NCI-H82 (cell line): ENCODE results near the gene DNAH9.

Experiments
- DNase-seq: peaks from one replicate; lab custom pipeline; 2025; lab: John Stamatoyannopoulos, UW

The DNAH9 gene

DNA sequence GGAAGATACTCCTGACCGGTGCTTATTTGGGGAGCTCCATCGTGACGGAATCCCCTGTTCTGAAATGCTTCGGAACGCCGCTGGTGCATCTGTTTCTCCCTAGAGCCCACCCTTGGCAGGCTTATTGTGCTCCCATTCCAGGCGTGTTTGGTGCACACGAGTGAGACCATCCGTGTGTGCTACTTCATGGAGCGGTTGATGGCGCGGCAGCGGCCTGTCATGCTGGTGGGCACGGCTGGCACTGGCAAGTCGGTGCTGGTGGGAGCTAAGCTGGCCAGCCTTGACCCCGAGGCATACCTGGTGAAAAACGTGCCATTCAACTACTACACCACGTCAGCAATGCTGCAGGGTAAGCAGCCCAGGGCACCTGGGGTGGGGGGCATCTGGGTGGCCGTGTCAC is 170.7 kb downstream of the DNAH9 start:
- DNase-seq: no peak

DNA sequence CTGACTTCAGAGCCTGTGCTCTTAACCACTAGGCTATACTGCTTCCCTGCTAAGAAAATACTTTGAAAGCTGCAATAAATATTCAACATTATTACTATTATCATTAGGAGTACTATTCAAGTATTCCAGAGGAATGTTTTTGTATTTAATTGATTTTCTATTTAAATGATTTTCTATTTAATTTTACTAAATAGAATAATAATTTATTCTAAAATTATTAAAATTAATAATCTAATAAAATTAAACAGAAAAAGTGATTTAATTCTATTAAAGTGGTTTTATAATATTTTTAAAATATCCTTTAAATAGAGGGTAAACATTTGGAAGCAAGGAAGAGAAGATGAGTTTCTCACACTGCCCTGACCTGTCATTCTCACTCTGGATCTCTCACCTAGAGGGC is 173.8 kb downstream of the DNAH9 start:
- no peak for DNase-seq

DNA sequence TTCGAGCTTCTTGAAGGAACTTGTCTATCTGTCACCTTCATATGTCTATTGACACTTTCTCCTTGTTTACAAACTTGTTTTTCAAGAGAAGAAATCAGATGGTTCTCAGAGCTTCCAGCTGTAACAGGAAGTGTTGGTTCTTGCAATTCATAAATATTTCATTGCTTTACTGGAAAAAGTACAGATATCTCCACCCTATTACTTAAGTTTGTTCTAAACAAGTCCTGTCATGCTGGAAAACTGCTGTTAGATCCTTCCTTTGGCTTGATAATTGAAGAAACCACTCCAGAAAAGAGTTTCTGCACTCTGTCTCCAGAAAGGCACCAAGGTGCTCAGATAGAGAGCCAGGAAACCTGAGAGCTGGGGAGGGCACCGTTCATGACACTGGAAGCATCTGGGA is 181.6 kb downstream of the DNAH9 start:
- no peak for DNase-seq

DNA sequence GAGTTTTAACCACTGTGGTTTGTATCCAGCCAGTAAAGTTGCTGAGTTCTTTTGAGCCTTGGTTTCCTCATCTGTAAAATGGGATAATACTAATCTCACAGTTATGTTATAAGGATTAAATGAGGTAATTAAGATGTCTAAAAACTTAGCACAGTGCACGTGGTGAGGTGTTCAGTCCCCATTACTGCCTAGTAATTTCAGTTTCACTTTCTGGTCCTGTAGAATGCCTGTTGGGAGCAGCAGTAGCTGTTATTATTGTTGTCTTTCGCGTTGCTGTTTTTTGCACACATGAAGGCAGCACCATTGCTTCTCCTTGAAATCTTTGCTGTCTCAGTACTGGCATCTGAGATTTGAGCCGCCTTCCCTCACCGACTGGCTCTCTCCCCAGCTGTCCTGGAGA is 182.4 kb downstream of the DNAH9 start:
- DNase-seq: no peak

DNA sequence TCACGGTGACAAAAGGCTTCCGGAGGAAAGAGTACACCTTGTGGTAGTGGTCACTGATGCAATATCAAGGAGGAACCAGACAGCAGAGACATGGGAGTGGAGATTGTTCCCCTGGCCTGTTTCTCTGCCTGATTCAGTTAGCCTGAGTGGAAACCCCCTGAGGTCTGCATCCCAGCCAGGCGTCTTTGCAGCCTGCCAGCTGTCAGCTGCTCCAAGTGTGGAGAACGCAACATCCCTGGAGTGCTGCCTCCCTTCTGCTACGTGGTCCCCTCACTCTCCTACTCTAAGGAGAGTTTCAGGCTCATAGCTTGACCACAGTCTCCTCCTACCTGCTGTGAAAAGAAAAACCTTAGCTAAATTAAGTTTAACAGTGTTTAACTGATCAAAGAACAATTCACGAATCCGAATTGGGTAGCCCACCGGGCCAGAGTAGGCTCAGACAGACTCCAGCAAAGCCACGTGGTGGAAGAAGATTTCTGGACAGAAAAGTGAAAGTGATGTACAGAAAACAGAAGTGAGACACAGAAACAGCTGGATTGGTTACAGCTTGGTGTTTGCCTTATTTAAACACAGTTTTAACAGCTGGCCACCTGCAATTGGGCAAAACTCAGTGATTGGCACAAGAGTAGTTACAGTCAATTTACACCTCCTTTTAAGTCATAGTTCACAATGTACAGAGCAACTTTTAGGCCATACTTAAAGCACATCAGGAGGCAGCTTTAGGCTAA is 188.6 kb downstream of the DNAH9 start:
- no peak for DNase-seq

DNA sequence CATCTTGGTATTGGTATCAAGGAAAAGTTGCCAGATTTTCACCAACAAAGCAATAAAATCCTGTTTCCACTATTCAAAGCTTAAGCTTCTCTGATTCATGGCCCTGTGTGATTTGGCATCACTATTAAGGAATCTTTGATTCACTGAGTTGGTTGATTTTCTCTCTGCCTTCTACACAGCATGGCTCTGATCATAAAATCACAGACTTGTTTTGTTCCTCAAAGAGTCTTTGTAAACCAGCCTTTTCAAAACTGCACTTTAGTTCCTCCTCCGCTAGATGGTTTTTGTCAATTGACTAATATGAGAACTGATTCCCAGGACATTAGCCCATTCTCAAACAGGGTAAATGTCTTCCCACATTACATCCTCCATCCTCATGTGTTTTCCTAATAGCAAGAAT is 197.6 kb downstream of the DNAH9 start:
- DNase-seq: no peak

DNA sequence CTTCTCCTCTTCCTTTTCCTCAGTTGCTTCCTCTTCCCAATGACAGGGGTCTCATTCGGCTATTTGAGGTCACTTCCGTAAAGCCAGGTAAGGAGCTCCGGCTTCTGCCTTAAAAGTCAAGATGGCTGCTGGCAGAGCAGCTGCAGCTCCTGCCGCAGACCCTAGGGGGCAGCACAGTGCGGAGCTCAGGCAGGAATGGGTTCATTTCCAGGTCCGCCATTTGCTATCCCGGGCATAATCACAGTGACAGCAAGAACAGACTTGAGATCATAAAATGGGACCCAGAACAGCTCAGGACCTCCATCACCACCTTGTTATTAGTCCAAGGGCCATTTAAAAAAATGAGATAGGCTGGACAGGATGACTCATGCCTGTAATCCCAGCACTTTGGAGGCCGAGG is 199.5 kb downstream of the DNAH9 start:
- DNase-seq: peak; percentile 22

DNA sequence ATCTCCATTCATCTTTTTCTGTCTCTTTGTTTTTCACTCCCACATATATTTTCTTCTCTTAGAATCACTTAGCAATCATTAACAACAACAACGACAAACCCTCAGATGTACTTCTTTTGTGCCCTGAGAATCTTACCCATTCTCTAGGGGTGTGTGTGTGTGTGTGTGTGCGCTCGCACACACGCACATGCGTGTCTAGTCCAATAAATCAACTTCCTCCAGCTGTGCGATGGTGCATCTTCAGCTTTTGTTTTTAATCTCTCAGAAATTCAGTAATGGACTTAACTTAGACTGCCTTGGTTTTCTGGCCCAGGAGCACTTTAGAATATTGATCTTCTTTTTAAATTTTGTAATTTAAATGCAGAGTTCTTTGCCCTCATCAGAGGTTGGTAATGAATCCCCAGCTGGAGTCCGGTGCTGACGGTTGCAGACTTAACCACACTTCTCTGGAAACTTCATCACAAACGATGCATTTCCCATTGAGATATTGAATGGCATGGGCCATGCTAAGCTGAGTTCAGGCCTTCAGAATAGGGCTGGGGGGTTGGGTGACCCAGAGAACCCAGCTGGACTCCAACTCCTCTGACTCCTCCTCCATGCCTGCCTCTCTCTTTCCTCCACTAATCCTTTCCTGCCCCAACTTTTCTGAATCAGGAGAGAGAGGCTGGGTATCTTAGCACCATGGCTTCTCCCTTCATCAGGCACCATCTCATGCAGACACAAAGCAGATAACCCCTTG is 205.1 kb downstream of the DNAH9 start:
- DNase-seq: peak; percentile 49

DNA sequence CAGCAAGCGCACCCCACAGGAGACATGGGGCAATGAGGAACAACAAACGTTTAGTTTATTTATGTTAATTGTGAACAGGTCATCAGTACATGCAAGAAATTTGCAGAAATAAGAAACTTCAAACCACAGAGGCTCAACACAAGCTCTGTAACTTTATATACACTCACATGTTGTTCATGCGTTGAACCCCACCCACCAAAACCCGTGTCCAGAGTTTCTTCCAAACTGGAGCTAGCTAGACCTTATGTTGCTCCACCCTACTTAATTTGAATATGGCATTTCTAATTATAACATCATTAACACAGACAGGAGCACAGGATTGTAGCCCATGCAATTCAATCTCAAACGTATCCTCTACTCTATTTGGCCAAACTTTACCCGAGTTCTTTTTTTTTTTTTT is 206.9 kb downstream of the DNAH9 start:
- DNase-seq: no peak

DNA sequence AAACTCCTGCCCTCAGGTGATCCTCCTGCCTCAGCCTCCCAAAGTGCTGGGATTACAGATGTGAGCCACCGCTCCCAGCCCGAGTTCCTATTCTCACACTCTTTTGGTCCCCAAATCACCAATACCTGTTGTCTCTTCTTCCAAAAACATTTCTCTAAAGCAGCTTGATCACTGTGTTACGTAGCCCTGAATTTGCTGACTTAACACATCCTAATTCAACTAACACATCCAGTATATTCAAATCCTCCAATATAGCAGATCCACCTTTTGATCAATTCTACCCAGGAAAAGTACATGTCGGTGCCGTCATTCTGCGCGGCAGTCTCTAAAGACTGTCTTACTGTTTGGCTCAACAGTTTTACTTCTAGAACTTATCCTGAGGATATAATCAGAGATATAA is 207.7 kb downstream of the DNAH9 start:
- DNase-seq: no peak

DNA sequence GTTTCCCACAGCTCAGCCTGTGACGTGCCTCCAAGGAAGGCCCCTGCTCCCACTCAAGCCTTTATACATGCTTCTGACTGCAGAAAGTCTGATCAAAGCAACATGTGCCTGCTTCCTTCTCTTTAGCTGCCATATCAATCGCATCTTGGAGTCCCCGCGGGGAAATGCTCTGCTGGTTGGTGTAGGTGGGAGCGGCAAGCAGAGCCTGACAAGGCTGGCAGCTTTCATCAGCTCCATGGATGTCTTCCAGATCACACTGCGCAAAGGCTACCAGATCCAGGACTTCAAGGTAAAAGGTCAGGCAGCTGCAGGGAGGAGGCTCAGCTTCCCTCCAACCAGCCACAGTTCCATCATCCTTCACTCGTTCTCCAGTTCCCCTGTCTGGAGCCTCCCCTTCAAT is 209.3 kb downstream of the DNAH9 start:
- DNase-seq: no peak

DNA sequence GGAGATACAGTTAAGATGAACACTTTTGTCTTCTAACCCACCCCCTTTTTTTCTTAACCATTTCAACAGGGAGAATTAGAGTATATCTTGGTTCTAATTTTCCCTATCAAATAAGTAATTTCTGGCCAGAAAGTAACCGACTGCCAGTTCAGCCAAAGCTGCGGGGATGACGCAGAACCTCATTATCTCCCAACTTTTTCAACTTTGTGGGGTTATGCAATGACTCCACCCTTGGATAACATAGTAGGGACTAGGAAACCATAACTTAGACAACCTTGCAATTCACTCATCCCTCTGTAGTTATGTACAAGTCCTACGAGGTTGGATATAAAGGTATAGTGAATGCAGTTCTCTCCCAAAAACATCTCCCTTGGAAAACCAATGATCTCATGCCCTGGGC is 215.0 kb downstream of the DNAH9 start:
- no peak for DNase-seq

DNA sequence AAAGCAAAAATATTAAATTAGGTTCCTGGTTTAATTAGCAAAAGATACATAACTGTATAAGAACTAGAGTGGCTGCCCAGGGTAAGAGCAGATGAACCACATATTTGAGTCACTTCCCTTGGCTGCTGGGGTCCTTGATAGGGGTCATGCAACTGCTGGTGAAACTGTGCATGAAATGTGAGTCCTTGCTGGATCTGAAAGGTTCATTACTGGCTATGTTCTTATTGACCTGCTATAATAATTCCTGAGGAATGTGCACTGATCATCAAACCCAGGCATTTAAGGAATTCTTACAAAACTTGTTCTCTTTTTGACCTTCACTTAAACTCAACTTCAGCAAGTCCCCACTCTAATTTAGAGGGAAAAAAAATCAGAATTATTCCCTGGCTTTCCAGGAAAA is 215.6 kb downstream of the DNAH9 start:
- no peak for DNase-seq

DNA sequence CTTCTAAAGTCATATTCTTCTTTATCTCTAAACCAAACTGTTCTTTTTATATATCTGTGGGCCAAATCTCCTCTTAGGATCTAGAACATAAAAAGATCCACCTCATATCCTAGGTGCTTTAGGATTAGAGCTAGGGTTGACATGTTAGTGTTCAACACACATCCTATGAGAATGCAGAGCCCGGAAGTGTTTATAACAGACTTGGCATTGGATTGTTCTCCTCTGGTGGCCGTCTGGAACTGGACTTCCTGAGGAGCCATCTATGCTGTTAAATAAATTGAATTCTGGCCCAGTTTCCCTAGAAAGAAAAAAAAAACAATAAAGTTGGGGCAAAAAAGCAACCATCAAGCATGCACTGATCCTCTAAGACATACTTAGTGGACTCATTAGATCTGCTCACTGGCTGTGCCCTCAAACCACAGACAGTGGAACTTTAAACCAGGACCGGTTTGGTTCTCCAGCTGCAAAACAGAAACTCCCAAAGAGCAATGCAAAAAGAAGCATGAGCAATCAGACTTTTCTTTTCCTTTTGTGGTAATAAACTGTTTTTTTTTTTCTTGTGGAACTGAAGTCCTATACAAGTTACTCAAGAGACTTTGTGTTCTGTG is 216.5 kb downstream of the DNAH9 start:
- DNase-seq: no peak

DNA sequence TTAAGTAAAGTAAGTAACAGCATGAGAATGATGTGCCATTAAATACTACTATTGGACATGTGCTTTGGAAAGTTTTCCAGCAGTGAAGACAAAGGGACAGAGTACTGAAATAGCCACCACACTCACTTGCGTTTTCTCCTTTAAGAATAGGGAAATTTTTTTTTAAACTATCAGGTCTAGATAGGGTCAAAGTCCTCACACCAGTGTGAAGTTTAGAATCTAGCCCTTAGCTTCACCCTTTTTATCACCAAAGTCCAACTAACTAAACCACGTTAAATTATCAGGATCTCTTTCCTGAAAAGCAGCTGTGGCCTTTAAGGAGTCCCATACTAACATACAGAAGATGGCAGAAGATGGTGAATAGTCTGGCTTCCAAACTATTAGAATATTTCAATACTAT is 218.1 kb downstream of the DNAH9 start:
- no peak for DNase-seq

DNA sequence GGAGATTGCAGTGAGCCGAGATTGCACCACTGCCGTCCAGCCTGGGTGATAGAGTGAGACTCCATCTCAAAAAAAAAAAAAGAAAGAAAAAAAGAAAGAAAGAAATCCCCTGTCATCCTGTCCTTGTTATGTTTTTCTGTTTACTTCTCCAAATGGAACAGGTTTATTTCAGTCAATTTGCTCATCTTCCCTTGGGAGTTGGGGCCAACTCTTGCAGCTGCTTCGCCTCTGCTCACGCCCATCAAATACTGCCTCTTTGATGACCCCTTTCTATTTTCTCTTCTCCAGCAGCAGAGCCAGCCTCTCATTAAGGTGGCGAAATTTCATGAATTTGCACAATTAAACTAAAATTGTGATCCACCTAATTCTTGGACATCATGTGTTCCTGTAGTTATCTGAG is 225.6 kb downstream of the DNAH9 start:
- DNase-seq: no peak

DNA sequence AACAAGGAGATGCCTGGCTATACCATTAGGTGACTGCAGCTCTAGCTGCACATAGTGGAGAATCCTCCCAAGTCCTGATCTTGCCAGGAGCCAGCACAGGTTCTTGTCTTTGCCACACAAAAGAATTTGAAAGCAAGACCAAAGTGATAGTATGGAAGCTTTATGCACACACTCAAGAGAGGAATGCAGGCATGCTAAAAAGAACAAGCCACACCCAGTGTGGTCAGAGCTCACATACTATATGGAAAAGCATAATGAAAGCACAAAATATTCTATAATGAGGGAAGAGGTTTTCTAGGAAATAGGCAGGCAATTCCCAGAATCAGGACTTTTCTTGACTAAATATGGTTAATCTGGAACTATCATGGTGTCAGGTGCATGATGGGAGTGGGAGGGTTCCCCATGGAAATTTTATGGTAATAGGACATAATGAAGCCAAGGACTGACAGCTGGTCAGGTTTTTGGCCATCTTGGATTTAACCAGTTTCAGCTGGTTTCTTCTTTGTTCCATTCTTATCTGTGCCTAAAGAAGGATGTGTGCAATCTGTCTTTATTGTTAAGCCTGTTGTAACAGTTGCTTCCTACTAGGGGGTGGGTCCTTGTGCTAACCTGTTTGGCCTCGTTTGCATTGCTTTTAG is 227.4 kb downstream of the DNAH9 start:
- peak; percentile 9 for DNase-seq

DNA sequence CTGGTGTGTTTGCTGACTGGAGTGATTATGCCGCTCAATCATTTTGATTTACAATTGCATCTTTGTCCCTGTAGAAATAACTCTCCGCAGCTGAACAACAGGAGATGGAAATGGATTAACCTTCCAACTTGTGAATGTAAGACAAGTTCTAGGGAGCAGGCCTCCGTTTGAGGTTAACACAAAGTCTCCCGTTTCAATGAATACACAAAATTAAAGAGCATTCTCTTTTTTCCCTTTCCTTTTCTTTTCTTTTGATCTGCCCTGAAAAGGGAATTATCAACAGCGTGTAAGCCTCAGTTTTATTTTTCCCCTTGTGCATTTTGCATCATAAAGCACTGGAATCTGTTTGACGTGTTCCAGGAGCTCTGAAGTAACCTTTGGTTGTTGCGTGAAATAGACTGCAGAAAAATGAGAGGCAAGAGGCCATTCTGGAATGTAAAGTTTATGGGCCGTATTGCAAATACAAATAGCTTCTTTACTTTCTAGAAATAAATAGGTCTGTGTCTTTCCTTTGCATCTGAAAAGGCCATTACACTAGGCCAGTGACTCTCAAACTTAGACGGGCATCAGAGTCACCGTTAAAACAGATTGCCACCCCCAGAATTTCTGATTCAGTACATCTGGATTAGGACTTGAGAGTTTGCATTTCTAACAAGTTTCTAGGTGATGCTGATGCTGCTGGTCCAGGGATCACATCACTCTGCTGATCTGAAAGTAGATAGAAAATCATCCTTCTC is 234.3 kb downstream of the DNAH9 start:
- DNase-seq: no peak

DNA sequence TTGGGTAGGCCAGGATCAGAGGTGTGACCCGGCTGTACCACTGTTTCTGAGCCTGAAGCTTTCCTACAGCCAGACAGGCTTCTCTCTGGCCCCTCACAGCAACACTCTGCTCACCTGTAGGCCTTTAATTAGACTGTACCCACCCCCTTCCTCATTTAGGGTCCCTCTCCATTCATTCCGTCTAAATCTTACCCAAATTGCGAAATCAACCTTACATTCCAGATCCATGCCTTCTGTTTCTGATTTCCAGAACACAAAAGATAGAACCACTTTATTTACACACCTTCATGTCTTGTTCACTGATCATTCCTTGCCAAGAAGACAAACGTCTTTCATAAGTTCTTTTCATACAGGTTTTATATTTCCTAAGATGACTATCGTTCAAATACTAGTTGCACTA is 238.2 kb downstream of the DNAH9 start:
- DNase-seq: no peak

DNA sequence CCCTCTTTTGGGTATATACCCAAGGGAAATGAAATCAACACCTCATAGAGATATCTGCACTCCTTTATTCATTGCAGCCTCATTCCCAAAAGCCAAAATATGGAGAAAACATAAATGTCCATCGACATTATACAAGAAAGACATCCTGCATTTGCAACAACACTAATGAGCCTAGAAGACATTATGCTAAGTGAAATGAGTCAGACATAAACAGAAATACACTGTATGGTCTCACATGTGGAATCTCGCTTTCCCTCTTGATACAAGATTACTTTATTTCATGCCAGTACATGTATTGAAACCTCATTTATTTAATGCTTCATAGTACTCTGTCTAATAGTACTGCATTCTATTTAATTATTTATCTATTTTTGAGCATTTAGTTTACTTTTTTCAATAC is 241.8 kb downstream of the DNAH9 start:
- no peak for DNase-seq

DNA sequence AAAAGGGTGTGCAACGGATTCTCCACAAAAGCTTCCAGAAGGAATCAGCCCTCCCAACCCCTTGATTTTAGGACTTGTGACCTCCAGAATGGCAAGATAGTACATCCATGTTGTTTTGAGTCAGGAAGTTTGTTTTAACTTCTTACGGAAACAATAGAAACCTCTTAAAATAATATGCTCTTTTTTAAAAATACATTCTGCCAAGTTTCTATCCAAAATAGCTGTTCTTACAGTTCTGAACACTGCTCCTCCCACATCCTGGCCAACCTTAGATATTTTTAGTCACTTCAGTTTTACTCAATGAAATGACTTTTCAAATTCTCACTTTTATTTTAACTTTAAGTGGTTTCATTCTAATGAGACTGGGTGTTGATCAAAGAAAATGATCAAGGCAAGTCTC is 242.6 kb downstream of the DNAH9 start:
- DNase-seq: no peak

DNA sequence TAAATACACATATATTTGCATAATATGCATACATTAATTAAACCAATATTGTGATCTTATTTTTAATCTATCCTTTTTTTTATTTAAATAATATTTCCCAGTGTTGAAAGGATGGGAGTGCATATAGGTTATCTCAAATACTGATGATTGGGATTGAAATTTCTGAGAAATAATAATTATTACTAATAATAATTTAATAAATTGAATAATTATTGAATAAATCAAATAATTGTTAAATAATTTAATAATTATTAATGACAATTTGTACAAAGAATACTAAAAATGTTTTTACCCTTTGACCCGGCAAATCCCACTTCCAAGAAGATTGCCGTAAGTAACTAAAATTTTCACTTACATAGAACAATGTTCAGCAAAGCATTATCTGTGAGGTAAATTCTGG is 250.1 kb downstream of the DNAH9 start:
- DNase-seq: no peak
